HCT116 (cell line): Measurements from ENCODE around the gene CDC14B. TPM values are rescaled to one million over a fixed set of nuclear protein-coding genes. Genes with fewer than 3 reads are reported as not detected.

Experiments
- ATAC-seq: fragments of 200-7000 bp; cut with Tn5 transposase; 2 replicates; pipeline ENCODE4 v1.9.1; 2020; ENCODE audit warnings: mild to moderate bottlenecking, moderate library complexity
- Bru-seq: library from RNA; stranded (reverse); fragments of 400-500 nt; gene quantifications from one replicate; lab custom pipeline; 2021; lab: Mats Ljungman, UMichigan
- BruChase-seq, 2 experiments: library from RNA; stranded (reverse); fragments of 400-500 nt; gene quantifications; one replicate each; lab custom pipeline; 2021; lab: Mats Ljungman, UMichigan
- BruUV-seq: library from RNA; stranded (reverse); fragments of 400-500 nt; replicated peaks from 2 replicates; lab custom pipeline; 2021; lab: Mats Ljungman, UMichigan
- CTCF ChIA-PET: fragments of 300-600 bp; sonication (Branson Sonifier 250); formaldehyde crosslinking; loops from one replicate; lab custom pipeline; 2021; ENCODE audit warnings: antibody characterized with exemption; lab: Charles Lee
- POLR2A ChIA-PET: fragments of 300-600, 350-600 bp; sonication (Branson Sonifier 250); formaldehyde crosslinking; loops from one replicate; lab custom pipeline; 2021; ENCODE audit warnings: antibody characterized with exemption; lab: Charles Lee
- RAD21 ChIA-PET, 2 experiments: fragments of 300-600 bp; sonication (Branson Sonifier 250); formaldehyde crosslinking; loops; one replicate each; lab custom pipeline; 2023; ENCODE audit warnings: low total read pairs in 2 of 2; ENCODE audit not compliant: uncharacterized antibody in 2 of 2, unreplicated experiment in 2 of 2, low non-redundant PET in 1 of 2; lab: Charles Lee
- DNase-seq: peaks from one replicate; pipeline ENCODE4 v3.0.0-alpha.2; 2010; ENCODE audit warnings: low read depth, low spot score
- H2AFZ ChIP-seq: fragments of 200-600 bp; shearing (Covaris generic), sonication (generic); 2 replicates; pipeline ENCODE4 v1.6.1; 2017; ENCODE audit warnings: low read depth, mixed run types, mixed read lengths, antibody characterized with exemption, low read length; ENCODE audit not compliant: poor library complexity, severe bottlenecking
- H3K27ac ChIP-seq: 2 replicates; pipeline ENCODE4 v1.5.1; 2012; ENCODE audit warnings: low read depth, low read length
- H3K27me3 ChIP-seq: fragments of 200-600 bp; sonication (generic); 2 replicates; pipeline ENCODE4 v1.6.1; 2016; ENCODE audit warnings: mixed run types, low read length, mixed read lengths; ENCODE audit not compliant: insufficient read depth
- H3K36me3 ChIP-seq, 2 experiments: fragments of 200-500 bp in 1 of 2; fragments of 200-600 bp in 1 of 2; sonication (Bioruptor generic) in 1 of 2; sonication (generic) in 1 of 2; 2 replicates each; pipeline versions ENCODE4 v1.5.1 to v1.6.1; 2014 to 2016; ENCODE audit warnings: low read length in 2 of 2, inconsistent platforms in 1 of 2, mixed read lengths in 1 of 2, mixed run types in 1 of 2; ENCODE audit not compliant: insufficient read depth in 2 of 2, control insufficient read depth in 1 of 2
- H3K4me1 ChIP-seq, 2 experiments: fragments of 200-600 bp in 1 of 2; sonication (generic) in 1 of 2; 2 replicates each; pipeline versions ENCODE4 v1.5.1 to v1.6.1; 2012 to 2017; ENCODE audit warnings: low read length in 2 of 2, inconsistent platforms in 1 of 2, mild to moderate bottlenecking in 1 of 2, mixed read lengths in 1 of 2, mixed run types in 1 of 2, moderate library complexity in 1 of 2; ENCODE audit not compliant: insufficient read depth in 2 of 2, control insufficient read depth in 1 of 2
- H3K4me2 ChIP-seq: fragments of 200-600 bp; sonication (generic); 2 replicates; pipeline ENCODE4 v1.6.1; 2017; ENCODE audit warnings: mixed run types, low read length, mixed read lengths
- H3K4me3 ChIP-seq, 2 experiments: fragments of 200-600 bp in 1 of 2; sonication (generic) in 1 of 2; replicated peaks in 1 of 2; 2 replicates each; pipeline ENCODE4 v1.5.1; 2011 to 2016; ENCODE audit warnings: low read length in 2 of 2, control low read depth in 1 of 2, low read depth in 1 of 2, mild to moderate bottlenecking in 1 of 2, mixed read lengths in 1 of 2, mixed run types in 1 of 2
- H3K79me2 ChIP-seq: fragments of 200-600 bp; sonication (generic); 2 replicates; pipeline ENCODE4 v1.6.1; 2017; ENCODE audit warnings: mild to moderate bottlenecking, mixed run types, low read length, moderate library complexity, mixed read lengths; ENCODE audit not compliant: insufficient read depth
- H3K9ac ChIP-seq: fragments of 200-600 bp; sonication (generic); 2 replicates; pipeline ENCODE4 v1.6.1; 2016; ENCODE audit warnings: low read length, mixed read lengths
- H3K9me2 ChIP-seq: fragments of 200-600 bp; sonication (generic), shearing (Covaris generic); 2 replicates; pipeline ENCODE4 v1.6.1; 2017; ENCODE audit warnings: mixed run types, mild to moderate bottlenecking, moderate library complexity; ENCODE audit not compliant: insufficient read depth
- H3K9me3 ChIP-seq, 2 experiments: fragments of 200-500 bp in 1 of 2; fragments of 200-600 bp in 1 of 2; sonication (Bioruptor generic) in 1 of 2; sonication (generic) in 1 of 2; 2 replicates each; pipeline ENCODE4 v1.6.1; 2014 to 2017; ENCODE audit warnings: low read length in 2 of 2, mixed read lengths in 2 of 2, inconsistent platforms in 1 of 2, low read depth in 1 of 2, mild to moderate bottlenecking in 1 of 2, mixed run types in 1 of 2, moderate library complexity in 1 of 2; ENCODE audit not compliant: control insufficient read depth in 1 of 2, insufficient read depth in 1 of 2
- H4K20me1 ChIP-seq: fragments of 200-600 bp; sonication (generic), shearing (Covaris generic); 2 replicates; pipeline ENCODE4 v1.6.1; 2017; ENCODE audit warnings: mixed run types, mild to moderate bottlenecking, moderate library complexity; ENCODE audit not compliant: insufficient read depth
- ELF1 ChIP-seq: IDR thresholded peaks from 2 replicates; pipeline ENCODE4 v1.6.1; 2012; ENCODE audit warnings: low read depth, borderline replicate concordance
- EZH2phosphoT487 ChIP-seq: fragments of 200-600 bp; IDR thresholded peaks from 2 replicates; pipeline ENCODE4 v1.6.1; 2018; ENCODE audit warnings: antibody characterized with exemption, borderline replicate concordance
- POLR2A ChIP-seq: IDR thresholded peaks from 2 replicates; pipeline ENCODE4 v1.7.0; 2011; ENCODE audit warnings: borderline replicate concordance; ENCODE audit not compliant: insufficient read depth, insufficient read length; ENCODE audit errors: extremely low read depth
- POLR2AphosphoS5 ChIP-seq: IDR thresholded peaks from 2 replicates; pipeline ENCODE4 v1.6.1; 2011; ENCODE audit warnings: mild to moderate bottlenecking, low read depth, low read length, moderate library complexity
- SP1 ChIP-seq: IDR thresholded peaks from 2 replicates; pipeline ENCODE4 v1.6.1; 2012; ENCODE audit warnings: low read depth
- ZBTB33 ChIP-seq: IDR thresholded peaks from 2 replicates; pipeline ENCODE4 v1.6.1; 2011; ENCODE audit warnings: mild to moderate bottlenecking, low read length, moderate library complexity; ENCODE audit not compliant: insufficient replicate concordance; ENCODE audit errors: extremely low read depth
- ZFX ChIP-seq: fragments of 450-650 bp; IDR thresholded peaks from 2 replicates; pipeline ENCODE4 v1.6.1; 2017
- intact Hi-C: fragments of 100-400 bp; cut with micrococcal nuclease; formaldehyde crosslinking; loops from 2 replicates; pipeline ENCODE4 v1.10.0; 2022
- long read RNA-seq: library from polyadenylated mRNA; unstranded; transcript quantifications from one replicate; pipeline ENCODE4 v2.0.0, GENCODE V29; 2021; ENCODE audit not compliant: unreplicated experiment
- polyA plus RNA-seq: library from polyadenylated mRNA; unstranded; fragments of >200 nt; gene quantifications from 2 replicates; pipeline ENCODE4 v1.2.1, GENCODE V29; 2012; ENCODE audit warnings: missing spikeins
- total RNA-seq: library from RNA; stranded (reverse); gene quantifications from one replicate; pipeline ENCODE4 v1.2.1, GENCODE V29; 2021; ENCODE audit not compliant: unreplicated experiment

Gene CDC14B
- 21.6 TPM for total RNA-seq
- polyA plus RNA-seq = 6.5 and 8.8 TPM in 2 replicates
- Bru-seq, nascent RNA = percentile 72 among the genes with signal in this experiment
- percentile 75 among the genes with signal in this experiment for BruChase-seq, experiment 1, labeled RNA remaining after a 6-hour chase
- BruChase-seq, experiment 2, labeled RNA remaining after a 2-hour chase = percentile 85 among the genes with signal in this experiment
- long read RNA-seq, full-length matches to known transcripts = 20 of 33 reads
- long read RNA-seq, partial matches to known transcripts = 2 of 33 reads
- long read RNA-seq, other reads (novel, unspliced or antisense) = 11 of 33 reads

DNA sequence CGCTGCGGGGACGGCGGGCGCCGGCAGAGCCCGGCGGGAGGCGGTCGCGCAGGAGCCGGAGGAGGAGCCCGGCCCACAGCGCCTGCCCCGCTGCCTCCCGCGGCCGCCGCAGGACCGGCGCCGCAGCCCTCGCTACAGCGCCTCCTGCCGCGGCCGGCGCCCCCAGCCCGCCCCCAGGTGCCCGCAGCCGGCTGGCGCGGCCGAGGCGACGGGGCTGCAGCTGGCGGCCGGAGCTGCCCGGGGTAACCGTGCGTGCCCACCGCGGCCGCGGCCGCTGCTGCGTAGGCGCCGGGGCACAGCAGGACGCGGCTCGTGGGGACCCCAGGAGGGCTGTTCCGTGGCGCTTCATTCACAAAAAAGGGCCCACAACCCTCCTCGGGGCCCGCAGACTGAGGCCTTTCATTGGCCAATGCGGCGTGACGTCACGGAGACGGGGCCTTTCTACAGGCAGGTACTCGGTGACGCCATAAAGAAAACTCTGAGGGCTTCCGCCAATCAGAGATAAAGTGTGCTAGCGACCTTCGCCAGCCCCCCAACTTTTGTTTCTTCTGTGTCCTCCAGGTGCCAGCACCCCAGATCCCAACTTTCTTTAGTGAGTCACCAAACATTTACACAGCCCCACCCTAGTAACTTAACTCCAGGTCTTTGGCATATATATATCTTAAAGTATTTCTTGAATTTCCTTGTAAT is at the start of gene CDC14B:
CDC14B (minus strand) TSS at position 353 of the 690 bp plus-strand sequence. CDS start 465 bp downstream, outside the sequence.
- peak within 1 kb of the TSS; percentile 71 for H3K9ac ChIP-seq
- ChIA-PET CTCF (no interaction called here), POLR2A (no interaction called here), RAD21 (no interaction called here)
- H3K4me3 ChIP-seq = peak within 1 kb of the TSS; percentile 57 to 75
- peaks cover 11 to 28% of the 10 kb centered on the region in 2 experiments; a peak in 3 of 4 replicates for H3K4me1 ChIP-seq
- intact Hi-C loops = no loop called here
- H3K27ac ChIP-seq = peak within 1 kb of the TSS; percentile 73
- BruUV-seq = no TSS peak
- no peaks in the 10 kb centered on the region for H3K9me3 ChIP-seq
- H3K9me2 ChIP-seq = no peaks in the 10 kb centered on the region
- peak; percentile 86 for ATAC-seq
- peak; percentile 93 for DNase-seq
- H4K20me1 ChIP-seq = no peaks in the 10 kb centered on the region
- H3K4me2 ChIP-seq = peak within 1 kb of the TSS; percentile 98
- no peaks in the 10 kb centered on the region for H3K36me3 ChIP-seq
- TF ChIP-seq POLR2A (peak; percentile 75), EZH2phosphoT487 (no peak), POLR2AphosphoS5 (peak; percentile 77), ZBTB33 (no peak), ELF1 (no peak), SP1 (peak; percentile 74), ZFX (peak; percentile 51)
- no peaks in the 10 kb centered on the region for H3K27me3 ChIP-seq
- peak within 1 kb of the TSS; percentile 100 for H2AFZ ChIP-seq
- H3K79me2 ChIP-seq = peaks cover 41% of the 10 kb centered on the region
